Measurements from ENCODE around the gene ERVW-1.
"Not testable (repeated sequence)": the region's sequence is repeated elsewhere in the genome, so short reads cannot be mapped to it uniquely, and the experiment has no call there.

The ERVW-1 gene

DNA sequence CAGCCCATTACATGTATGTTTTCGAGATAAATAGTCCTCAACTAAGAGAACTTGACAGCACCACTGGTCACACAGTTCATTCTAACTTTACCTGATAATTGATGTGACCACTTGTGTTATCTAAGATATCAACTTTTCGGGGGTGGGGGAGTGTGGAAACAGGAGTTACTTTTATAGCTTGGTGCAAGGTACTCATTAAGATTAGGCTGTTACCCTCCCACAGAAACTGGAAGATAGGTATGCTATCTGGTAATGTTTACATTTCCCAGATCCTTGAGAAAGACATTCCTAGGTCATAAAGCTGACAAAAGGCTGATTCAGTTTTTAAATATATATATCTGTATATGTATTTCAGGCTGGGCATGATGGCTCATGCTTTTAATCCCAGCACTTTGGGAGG is 11.1 kb downstream of the ERVW-1 start:
- DNase-seq, result no peak

DNA sequence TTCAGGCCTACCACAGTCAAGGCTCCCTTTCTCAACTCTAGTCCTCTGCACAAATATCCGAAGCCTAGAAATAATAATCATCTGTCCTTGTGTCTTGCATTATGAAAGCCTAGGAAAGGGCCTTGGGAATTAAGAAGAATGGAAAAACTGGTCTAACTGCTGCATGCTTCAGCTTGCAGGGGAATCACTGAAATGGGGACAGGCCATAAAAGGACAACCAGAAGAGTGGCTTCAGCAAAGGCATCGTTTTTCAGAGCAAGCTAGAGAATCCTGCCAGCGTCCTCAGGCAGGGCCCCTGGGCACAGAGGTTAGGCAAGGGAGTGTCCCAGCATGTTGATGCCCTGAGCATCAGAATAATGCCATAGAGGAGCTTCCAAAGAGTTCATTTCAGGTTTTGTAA is 13.2 kb downstream of the ERVW-1 start:
- no peak for DNase-seq

DNA sequence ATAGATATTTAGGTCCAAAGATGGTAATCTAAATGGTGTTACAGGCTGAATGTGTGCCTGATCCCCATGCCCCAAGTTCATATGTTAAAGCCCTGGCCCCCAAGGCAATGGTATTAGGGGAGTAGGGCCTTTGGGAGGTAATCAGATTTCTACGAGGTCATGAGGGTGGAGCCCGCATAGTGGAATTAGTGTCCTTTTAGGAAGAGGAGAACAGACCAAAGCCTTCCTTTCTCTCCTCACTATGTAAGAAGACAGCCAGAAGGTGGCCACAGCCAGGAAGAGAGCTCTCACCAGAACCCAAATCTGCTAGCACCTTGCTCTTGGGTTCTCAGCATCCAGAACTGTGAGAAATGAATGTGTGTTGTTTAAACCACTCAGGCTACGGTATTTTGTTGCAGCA is 15.2 kb downstream of the ERVW-1 start:
- DNase-seq, result no peak

DNA sequence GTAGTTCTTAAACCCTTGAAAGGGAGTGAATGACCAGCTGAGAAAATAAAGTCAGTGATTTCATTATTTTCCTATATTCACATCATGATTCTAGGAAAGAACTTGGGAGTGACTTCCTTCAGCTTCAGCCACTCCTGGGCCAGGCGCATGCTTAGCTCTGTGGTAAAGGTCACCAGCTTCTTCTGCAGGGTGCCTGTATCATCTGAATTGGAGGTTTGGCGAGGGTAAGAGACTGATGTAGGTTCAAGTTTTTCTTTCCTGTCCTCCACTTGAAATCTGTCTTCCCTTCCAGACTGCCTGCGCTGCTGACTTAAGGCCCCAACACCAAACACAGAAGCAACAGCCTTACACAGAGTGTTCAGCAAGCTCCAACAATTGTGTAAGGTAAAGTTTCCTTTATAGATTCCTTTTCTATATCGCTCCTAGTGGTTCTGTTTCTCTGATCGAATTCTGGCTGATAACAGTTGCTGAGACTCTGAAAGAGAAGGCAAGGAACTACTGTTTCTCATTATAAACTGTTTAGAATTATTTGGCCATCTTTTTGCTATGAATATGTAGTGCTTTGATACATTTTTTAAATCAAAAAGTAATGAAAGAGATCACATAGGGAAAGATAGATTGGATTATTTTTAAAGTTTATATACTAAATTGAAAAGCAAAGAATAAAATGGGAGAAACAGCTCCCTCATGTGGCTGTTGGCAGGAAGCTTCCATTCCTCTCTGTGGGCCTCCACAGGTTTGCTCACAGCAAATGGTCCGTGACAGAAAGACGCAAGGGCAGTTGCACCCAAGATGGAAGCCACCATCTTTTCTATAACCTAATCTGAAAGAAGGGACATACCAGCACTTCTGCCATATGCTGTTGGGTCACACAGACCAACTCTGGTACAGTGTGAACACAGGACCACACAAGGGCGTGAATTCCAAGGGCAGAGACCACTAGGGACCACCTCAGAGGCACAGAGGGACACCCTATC is 16.4 kb downstream of the ERVW-1 start:
- DNase-seq, result no peak

DNA sequence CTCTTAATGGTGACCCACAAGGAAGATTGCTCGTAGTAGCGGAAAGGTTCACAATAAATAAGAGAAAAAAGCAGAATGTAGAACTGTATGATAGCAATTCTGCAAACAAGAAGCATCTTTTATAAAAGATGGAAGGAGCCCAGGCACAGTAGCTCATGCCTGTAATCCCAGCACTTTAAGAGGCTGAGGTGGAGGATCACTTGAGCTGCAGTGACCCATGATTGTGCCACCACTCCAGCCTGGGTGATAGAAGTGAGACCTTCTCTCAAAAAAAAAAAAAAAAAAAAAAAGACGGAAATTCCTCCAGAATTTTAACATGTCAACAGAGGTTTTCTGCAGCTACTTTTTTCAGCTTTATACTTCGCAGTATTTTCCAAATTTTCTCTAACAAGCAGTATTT is 17.2 kb downstream of the ERVW-1 start:
- DNase-seq, result no peak

DNA sequence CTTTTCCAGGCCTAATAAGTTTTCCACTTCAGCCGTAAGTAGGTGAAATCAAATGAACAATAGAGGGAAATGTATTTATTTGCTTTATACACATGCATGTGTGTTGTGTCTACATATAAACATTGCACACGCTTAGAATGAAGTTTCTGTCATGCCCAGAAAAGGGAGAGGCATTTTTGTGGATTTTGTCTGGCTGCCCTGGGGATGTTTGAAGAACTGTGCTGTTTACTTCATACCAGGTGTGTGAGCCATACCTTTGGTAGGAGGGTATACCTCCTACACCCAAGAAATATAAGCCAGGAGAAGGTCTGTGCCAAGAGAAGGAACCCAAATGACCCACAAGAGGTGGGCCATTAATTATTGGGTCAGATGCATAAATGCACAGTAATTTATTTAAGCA is 17.6 kb downstream of the ERVW-1 start:
- DNase-seq, result no peak

DNA sequence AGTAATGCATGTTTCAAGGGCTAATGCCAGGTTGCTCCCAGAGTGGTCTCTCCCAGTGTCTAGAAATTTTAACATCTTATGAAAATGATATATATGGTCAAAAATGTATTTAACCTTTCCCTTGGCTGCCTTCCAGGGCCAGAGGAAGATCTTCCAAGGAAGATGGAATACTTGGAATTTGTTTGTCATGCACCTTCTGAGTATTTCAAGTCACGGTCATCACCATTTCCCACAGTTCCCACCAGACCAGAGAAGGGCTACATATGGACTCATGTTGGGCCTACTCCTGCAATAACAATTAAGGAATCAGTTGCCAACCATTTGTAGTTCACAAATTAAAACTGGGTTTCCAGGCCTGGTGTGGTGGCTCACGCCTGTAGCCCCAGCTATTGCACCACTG is 21.5 kb downstream of the ERVW-1 start:
- no peak for DNase-seq

DNA sequence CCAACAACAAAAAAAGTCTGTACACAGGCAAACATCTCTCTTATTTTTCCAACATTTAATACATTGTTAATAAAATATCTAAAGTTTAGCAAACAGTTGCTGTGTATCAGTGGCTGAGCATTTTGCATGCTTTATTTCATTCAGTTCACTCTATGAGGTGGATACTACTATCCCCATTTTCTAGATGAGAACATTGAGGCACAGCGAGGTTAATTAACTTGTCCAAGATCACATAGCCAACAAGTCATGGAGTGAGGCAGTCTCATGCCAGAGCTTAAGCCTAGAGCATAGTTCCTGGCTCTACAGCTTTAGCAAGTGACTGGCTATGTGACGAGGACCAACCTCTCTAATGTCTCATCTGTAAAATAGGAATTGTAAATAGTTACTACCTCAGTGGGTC is 26.1 kb downstream of the ERVW-1 start:
- DNase-seq, result no peak

DNA sequence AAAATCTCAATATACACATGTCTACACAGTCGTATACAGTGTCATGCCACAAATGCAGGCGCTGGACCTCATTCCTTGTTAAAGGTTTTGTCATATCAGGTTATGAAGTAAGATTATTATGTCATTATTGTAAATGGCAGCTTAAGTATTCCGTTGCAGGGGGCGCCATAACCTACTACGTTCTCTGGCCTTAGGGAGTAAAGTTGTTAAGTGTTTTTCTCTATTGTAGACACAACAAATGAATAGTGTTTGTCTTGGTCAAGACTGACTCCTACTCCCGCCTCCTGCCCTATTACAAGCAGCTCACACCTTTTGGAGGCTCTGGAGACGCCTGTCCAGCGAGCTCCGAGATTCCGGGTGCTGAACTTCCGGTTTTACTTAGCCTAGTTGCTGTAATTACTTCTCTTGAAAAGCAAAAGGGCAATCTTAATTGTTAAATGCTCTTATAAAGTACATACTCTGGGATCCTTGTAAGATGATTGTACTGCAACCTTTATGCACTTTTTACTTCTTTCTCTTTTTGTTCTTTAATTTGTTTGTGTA is 29.5 kb downstream of the ERVW-1 start:
- no peak for DNase-seq

DNA sequence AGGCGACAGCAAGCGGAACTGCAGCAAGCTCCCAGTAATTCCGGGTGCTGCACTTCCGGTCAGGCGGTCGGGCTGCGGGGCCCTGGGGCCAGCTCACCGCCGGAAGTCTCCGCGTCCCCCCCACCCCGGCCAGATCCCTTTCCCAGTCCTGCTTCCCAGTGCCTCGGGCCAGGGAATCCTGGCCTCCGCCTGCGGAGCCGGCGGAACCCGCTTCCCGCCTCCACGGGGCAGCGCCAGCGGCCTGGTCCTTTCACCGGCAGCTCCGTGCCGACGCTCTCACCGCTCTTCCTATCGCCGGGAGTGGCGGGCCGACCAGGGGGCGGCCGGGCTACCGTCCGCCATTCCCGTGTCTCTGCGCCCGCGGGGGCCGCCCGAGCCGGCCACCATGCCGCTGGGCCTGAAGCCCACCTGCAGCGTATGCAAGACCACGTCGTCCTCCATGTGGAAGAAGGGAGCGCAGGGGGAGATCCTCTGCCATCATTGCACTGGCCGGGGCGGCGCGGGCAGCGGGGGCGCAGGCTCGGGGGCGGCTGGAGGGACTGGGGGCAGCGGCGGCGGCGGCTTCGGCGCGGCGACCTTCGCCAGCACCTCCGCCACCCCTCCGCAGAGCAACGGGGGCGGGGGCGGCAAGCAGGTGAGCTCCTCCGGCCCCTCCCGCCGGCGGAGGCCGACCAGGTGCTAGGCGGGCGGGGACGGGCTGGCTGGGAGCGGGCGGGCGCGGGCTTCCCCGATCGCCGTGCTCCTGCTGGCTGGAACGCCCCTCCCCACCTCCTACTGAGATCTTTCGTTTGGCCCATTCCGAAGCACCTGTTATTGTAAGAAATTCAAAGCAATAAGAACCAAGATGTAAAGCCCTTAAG is 30.2 kb downstream of the ERVW-1 start, which contains the start of gene GATAD1:
TSS of gene GATAD1 (plus strand) at position 138 of the 860 bp plus-strand sequence. CDS start at position 386, 248 bp downstream.
- no peak for DNase-seq

DNA sequence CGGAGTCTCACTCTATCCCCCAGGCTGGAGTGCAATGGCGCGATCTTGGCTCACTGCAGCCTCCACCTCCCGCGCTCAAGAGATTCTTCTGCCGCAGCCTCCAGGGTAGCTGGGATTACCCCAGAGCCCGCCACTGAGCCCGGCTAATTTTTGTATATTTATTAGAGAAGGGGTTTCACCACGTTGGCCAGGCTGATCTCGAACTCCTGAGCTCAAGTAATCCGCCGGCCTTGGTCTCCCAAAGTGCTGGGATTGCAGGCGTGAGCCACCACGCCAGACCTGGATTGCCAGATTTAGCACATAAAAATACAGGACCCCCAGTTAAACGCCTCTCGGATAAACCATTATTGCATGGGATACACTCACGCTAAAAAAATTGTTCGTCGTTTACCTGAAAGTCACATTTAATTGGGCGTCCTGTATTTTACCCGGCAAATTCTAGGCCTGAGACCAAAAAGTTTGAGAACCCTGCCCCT is 30.8 kb downstream of the ERVW-1 start:
- DNase-seq, result peak; percentile 72

DNA sequence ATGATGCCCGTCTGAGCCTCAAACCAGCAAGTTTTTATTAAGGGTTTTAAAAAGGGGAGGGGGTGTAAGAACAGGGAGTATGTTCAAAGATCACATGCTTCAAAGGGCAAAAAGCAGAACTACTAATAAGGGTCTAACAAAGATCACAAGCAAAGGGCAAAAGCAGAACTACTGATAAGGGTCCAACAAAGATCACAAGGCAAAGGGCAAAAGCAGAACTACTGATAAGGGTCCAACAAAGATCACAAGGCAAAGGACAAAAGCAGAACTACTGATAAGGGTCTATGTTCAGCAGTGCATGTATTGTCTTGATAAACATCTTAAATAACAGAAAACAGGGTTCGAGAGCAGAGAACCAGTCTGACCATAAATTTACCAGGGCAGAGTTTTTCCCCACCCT is 35.0 kb downstream of the ERVW-1 start:
- DNase-seq, result not testable (repeated sequence)

DNA sequence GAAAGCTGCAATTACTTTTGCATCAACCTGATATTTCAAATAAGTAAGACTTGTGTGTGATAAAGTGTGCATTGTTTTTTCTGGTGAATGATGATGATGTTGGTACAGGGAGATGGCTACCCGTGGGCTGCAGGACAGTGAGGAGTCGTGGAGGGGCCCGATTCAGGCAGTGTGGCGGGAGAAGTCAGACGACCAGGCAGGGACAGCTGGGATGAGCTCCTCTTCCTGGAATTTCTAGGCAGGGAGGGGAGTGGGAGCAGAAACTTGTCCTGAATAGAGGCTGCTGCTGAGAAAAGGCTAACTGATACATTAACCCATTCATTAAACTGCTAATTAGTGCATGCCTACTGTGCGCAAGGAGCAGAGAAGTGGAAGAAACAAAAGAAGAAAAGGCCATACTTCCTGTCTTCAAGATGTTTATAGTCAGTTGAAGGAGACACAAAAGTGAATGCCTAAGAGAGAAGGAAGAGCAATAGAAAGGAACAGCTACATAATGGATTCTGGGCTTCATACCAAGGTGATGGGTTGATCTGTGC is 39.7 kb downstream of the ERVW-1 start:
- DNase-seq, result no peak

DNA sequence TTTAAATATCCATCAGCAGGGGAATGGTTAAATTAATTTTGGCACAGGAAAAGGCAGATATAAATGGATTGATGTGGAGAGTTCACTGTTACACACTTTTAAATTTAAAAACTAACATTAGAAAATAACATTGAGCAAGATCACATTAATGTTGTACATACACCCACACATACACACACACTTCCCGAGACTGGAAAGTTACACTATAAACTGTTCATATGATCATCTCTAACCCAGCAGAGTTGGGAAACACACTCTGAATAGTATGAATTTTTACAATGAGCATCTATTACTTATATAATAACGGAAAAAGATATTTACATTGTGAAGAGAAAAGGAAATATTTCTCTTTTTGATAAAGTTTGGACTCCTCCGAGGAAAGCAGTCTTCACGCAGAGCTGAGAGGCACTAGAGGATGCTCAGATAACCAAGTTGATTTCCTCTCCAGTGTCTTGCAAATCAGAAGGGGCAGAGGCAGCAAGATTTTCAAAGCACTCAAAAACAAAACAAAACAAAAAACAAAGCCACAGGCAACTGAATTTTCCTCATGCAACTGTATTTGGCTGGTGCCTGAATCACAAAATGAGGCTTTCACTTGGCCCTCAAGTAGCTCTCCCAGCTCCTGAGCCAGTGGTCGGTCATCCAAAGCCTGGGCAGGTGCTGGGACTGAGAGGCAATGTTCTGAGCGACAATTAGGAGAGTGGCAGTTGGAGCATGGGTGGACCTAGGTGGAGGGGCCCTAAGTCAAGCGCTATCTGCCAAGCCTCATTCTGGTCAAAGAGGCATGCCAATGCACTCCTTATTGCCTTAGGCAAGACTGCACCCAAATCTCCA is 40.9 kb downstream of the ERVW-1 start:
- DNase-seq, result no peak

DNA sequence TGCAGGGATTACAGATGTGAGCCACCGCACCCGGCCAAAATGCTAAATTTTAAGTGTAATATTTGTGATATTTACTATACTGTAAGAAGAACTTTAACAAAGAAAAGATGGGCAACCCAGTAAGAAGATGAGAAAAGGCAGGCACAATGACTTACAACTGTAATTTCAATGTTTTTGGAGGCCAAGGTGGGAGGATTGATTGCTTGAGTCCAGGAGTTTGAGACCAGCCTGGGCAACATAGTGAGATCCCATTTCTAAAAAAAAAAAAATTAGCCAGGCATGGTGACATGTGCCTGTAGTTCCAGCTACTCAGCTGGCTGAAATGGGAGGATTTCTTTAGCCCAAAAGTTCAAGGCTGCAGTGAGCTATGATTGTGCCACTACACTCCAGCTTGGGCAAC is 42.2 kb downstream of the ERVW-1 start:
- DNase-seq, result no peak

DNA sequence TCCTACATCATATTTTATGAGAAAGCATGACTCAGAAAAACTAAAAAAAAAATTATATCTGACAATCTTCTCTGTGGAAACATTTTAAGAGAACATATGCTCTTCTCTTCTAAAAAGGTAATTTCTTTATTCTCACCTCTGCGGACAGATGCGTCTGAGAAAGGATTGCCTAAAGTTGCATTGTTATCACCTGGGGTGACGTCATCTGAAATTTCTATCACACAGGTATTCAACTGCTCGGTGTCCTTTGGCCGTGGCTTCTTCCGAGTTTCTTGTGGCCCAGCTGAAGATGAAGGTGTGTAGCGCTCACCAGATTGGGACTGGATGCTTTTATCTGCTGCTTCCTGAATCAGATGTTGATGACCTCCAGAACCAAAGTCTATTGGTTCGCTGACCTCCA is 44.7 kb downstream of the ERVW-1 start:
- no peak for DNase-seq

DNA sequence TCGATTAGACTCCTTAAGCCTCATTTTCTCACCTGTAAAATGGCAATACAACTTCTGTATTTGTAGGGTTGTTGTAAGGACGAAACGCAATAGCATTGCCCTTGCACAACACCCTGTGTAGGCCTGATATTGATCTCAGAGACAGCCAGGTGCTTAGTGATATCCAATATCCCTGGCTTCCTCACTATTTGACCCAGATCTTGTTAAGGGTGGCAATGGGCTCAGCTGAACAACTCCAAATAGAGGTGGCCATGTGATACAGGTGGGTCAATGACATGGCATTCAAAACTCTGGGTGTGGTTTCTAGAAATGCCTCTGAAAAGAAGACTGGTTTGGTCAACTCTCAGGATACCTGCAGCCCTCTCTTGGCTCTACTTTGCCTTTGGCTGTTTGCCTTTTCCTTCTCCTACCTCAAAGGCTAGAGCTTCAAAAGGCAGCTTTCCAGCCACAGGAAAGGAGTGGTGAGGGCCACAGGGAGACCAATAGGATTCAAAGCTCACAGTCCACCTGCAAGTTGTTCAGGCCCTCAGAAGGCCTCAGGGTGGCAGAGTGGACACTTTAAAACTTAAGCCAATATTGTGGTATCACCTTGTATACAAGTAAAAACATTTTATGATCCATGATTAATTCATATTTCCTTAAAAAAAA is 45.3 kb downstream of the ERVW-1 start:
- no peak for DNase-seq

DNA sequence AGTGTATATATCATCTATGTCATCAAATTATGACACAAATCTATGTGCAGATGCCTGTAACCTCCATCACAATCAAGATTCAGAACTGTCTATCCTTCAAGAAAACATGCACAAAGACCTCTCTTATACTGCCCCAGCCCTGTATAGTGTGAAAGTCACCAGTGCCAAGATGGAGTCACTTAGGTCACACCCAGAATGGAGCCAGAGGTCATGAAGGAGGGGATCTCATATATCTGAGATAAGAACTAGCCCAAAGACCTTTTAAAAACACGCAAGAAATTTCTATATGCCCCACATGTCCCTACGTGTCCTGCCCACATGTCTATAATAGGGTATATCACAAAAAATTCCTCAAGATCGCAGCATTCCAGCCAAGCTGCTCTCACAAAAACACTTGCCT is 50.6 kb downstream of the ERVW-1 start:
- no peak for DNase-seq

DNA sequence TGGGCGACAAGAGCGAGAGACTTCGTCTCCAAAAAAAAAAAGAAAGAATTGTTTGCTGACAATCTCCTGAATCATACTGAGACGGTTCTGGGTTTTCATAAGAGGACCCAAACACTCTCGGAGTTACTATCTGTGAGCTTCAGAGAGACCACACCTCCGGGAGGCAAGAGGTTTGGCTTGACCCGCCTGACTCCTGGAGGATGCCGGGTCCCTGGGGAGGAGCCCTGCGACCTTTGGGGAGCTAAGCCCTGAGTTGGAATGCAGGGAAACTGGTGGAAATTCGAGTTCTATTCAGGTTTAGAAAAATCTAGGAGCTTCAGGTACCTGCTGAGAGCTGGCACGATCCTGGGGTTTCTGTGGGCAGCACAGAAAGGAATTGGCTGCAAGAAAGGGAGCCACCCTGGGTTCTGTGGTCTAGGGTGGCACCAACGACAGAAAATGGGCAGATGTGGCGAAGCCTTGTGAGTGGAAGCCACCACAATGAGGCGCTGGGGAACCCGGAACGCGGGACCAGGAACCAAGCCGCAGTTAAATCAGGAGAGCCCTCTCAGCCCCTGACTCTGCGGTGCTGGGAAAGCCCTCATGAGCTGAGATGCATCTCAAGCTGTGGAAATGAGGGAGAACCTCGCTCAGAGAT is 52.3 kb downstream of the ERVW-1 start:
- DNase-seq, result no peak

DNA sequence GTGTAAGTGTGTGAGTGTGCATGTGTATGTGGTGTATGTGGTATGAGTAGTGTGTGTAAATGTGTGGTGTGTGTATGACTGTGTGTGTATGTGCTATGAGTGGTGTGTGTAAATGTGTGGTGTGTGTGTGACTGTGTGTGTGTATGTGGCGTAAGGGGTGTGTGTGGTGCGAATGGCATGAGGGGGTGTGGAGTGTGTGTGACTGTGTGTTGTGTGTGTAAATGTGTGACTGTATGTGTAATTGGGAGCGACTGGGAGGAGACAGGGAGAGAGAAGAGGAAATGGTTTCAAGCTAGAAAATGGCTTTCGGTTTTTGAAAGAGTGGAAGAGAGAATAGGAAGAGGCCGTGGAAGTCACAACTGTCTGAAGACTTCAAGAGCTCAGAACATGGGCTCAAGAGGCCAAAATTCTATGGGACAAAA is 54.0 kb downstream of the ERVW-1 start:
- DNase-seq, result no peak

DNA sequence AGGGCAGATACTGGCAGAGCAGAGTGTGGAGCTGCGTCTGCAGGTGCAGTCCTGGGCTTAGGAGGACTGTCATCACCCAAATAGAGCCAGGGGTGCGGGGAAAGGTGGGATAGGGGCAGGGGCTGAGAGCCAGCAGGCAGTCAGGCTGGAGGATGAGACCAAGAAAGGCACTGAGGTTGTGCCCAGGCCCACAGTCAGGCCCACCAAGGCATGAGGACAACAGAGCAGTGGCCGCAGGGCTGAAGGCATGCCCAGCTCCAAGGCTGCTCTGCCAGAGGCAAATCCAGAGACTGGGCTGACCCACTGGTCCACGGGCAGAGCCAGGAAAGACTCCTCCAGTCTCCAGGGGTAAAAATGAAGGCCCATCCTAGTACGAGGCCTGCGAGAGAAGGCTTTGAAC is 54.8 kb downstream of the ERVW-1 start:
- DNase-seq, result no peak

Data from NCI-H524 treated with DMSO at 0.1 percent for 48 hours (cell line).